Hepatic stellate cell (primary cell): ENCODE data around the gene TLE6.
"Not testable (repeated sequence)": the region's sequence is repeated elsewhere in the genome, so short reads cannot be mapped to it uniquely, and the experiment has no call there.

Experiments
- DNase-seq: peaks from one replicate; pipeline ENCODE4 v3.0.0; 2011; ENCODE audit warnings: low spot score

The TLE6 gene

DNA sequence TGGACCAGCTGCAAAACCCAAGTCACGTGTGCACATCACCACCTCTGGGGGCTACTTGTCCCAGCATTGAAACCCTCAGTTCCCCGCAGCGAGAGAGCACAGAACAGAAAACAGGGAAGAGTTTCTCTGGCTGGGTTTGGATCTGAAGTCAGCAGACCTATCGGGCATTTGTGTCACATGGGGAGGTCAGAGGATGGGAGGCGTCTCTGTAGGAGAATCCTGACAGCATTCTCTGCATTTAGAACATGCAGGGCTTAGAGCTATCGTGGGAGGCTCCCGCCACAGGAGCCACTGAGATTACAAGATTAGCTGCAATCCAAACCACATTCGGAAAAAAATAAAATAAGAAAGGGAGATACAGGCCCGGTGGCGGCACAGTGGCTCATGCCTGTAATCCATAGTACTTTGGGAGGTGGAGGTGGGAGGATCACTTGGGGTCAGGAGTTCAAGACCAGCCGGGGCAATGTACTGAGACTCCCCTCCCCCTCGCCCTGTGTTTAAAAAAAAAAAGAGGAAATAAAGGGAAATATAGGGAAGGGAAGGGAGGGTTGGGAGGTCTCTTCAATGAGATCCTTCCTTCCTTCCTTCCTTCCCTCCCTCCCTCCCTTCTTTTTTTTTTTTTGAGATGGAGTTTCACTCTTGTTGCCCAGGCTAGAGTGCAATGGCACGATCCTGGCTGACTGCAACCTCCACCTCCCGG is 2.9 kb upstream of the TLE6 start:
- no peak for DNase-seq

- no peak for DNase-seq
Measured at GRCh38 chr19:2976609-2977000, 759 bp upstream of the TLE6 start.

- no peak for DNase-seq
Measured at GRCh38 chr19:2977746-2978138, 378 bp downstream of the TLE6 start.

DNA sequence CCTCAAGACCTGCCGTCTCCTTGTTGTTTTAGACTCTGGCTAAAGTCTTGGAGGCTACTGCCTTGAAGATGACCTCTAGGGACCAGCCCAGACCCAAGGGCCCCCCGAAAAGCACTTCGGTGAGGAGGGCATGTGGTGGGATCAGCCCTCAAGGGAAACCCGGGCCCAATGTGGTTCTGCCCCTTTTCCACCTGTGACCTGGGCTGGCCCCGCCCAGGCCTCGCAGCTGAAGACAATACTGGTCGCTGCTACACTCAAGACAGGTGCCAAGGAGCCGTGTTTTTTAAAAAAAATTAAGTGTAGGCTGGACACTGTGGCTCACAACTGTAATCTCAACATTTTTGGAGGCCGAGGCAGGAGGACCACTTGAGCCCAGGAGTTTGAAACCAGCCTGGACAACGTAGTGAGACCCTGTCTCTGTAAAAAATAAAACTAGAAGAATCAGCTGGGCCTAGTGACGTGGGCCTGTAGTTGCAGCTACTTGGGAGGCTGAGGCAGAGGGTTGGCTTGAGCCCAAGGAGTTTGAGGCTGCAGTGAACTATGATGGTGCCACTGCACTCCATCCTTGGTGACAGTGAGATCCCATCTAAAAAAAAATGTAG is 903 bp downstream of the TLE6 start:
- no peak for DNase-seq

GRCh38 chr19:2978772-2979171 is 1.4 kb downstream of the TLE6 start:
- DNase-seq, result no peak

DNA sequence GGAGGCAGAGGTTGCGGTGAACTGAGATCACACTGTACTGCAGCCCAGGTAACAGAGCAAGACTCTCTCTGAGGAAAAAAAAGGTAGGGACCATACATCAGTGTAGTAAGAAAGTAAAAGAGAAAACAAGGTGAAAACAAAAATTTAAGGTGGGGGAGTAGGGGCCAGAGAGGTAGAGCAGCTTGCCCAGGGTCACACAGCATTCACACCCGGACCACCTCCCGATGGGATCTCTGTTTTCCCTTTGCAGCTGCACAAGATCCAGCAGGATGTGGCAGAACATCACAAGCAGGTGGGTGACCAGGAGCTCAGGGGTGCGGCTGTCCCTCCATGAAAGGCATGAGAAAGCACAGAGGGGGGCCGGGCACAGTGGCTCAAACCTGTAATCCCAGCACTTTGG is 4.5 kb downstream of the TLE6 start:
- DNase-seq, result no peak

GRCh38 chr19:2982561-2982960 is 5.2 kb downstream of the TLE6 start:
- DNase-seq, result no peak

GRCh38 chr19:2982983-2983350 is 5.6 kb downstream of the TLE6 start:
- peak; percentile 47 for DNase-seq

- peak; percentile 44 for DNase-seq
Measured at GRCh38 chr19:2983351-2984214, 6.2 kb downstream of the TLE6 start.

- DNase-seq, result no peak
Measured at GRCh38 chr19:2984215-2984528, 6.8 kb downstream of the TLE6 start.

- no peak for DNase-seq
Measured at GRCh38 chr19:2986951-2987524, 9.7 kb downstream of the TLE6 start.

- no peak for DNase-seq
Measured at GRCh38 chr19:2987797-2988196, 10.4 kb downstream of the TLE6 start.

GRCh38 chr19:2988568-2988967 is 11.2 kb downstream of the TLE6 start:
- no peak for DNase-seq

DNA sequence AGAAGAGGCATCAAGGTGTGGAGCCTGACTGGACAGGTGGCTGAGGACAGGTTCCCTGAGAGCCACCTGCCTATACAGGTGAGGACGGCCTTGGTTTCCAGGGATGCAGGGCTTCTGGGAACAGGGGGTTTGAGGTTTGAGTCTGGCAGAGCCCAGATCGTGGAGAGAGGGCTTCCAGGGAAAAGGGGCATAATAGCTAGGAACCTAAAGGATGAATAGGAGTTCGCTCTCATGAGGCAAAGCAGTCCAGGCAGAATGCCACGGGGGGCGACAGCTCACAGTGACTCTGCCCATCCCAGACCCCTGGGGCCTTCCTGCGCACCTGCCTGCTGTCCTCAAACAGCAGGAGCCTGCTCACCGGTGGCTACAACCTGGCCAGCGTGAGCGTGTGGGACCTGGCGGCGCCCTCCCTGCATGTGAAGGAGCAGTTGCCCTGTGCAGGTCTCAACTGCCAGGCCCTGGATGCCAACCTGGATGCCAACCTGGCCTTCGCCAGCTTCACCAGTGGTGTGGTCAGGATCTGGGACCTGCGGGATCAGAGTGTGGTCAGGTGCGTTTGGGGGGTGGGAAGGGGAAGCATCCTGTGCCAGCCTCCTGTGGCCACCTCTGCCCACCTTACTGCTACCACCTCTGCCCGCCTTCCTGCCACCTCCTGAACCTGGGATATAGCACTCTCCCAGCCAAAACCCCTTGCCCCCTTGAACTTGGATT is 12.0 kb downstream of the TLE6 start:
- DNase-seq, result no peak

- not testable (repeated sequence) for DNase-seq
Measured at GRCh38 chr19:2992333-2992732, 15.0 kb downstream of the TLE6 start.

GRCh38 chr19:2992958-2993357 is 15.6 kb downstream of the TLE6 start:
- no peak for DNase-seq

DNA sequence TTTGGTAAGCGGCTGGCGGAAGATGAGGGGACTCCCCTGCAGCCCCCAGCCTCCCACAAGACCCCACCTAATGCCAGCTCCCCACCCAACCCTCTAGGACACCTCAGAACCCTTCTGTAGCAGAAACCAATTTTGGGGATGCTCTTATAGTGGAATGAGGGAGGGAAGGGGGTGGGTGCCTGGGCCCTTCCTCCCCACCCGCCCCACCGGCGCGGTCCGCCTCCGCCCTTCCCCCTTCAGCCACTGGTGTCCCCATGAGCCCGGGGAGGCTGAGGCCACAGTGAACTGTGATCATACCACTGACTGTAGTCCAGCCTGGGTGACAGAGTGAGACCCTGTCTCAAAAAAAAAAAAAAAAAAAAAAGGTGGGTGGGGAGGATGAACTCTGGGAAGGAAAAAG is 16.2 kb downstream of the TLE6 start:
- no peak for DNase-seq

- no peak for DNase-seq
Measured at GRCh38 chr19:2994588-2995131, 17.3 kb downstream of the TLE6 start.

DNA sequence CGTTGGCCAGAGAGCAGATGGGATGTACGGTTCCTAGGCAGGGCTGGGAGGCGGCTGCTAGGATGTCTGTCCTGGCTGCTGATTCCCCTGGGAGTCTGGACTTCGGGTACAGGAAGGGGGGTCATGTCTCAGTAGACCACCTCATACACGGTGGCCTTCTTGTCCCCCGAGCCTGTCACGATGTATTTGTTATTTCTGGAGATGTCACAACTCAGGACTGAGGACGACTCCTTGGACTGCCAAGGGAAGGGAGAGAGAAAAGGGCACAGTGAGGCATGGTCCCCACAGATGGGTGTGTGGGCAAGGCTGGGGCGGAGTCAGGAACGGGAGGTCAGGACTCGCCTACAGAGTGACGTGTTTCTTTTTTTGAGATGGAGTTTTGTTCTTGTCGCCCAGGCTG is 20.4 kb downstream of the TLE6 start:
- DNase-seq, result no peak

DNA sequence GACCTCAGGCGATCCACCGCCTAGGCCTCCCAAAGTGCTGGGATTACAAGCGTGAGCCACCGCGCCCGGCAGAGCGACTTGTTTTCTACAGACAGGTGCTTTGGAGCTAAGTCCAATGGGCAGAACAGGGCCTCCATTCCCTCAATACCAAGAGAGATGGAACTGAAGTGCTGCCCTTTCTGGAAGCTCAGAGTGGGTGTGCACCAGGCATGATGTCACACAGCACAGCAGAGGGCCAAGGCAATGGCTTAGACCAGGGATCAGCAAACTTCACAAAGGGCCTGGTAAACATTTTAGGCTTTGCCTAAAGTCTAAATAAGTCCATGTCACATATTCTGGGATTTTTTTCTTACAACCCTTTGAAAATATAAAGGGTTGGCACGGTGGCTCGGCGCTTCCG is 21.3 kb downstream of the TLE6 start:
- DNase-seq, result no peak

DNA sequence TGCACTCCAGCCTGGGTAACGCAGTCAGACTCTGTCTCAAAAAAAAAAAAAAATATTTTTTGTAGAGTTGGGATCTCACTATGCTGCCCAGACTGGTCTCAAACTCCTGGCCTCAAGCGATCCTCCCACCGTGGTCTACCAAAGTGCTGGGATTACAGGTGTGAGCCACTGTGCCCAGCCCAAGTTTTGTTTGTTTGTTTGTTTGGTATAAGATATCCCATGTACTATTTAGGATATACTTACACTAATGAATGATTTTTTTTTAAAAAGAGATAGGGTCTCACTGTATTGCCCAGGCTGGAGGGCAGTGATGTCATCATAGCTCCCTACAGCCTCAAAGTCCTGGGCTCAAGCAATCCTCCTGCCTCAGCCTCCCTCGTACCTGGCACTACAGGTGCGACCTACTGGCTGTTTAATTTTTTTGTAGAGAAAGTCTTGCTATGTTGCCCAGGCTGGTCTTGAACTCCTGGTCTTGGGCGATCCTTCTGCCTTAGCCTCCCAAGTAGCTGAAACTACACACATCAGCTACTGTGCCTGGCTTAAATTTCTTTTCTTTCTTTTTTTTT is 24.0 kb downstream of the TLE6 start:
- DNase-seq, result no peak

DNA sequence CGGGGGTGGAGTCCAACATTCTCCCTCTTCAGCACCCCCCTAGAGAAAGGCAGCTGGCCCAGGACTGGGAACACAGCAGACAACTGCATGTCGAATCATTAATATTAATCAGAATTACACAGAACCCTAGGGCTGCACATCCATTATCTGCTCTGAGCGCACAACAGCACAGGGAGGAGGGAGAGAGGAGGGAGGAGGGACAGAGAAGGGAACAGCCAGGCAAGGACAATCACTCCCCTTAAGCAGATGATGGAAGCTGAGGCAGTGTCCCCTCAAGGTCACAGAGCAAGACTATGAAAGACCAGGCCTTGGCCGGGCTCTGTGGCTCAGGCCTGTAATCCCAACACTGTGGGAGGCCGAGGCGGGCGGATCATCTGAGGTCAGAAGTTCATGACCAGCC is 25.7 kb downstream of the TLE6 start:
- DNase-seq, result no peak
